Neuronal stem cell (in vitro differentiated cells): ENCODE results near the gene FBXO44.

Source experiments
- DNase-seq: peaks from one replicate; pipeline ENCODE4 v3.0.0-alpha.2; 2013; ENCODE audit warnings: low spot score
- H2AFZ ChIP-seq: one replicate; pipeline ENCODE4 v1.6.1; 2013; ENCODE audit warnings: mild to moderate bottlenecking, low read length, inconsistent platforms
- H2AK5ac ChIP-seq: 2 replicates; pipeline ENCODE4 v1.6.1; 2013; ENCODE audit warnings: low read depth, mild to moderate bottlenecking, inconsistent platforms, low read length, moderate library complexity, mixed read lengths
- H2BK120ac ChIP-seq: 2 replicates; pipeline ENCODE4 v1.6.1; 2013; ENCODE audit warnings: low read depth, mild to moderate bottlenecking, inconsistent platforms, low read length, moderate library complexity, mixed read lengths
- H2BK12ac ChIP-seq: one replicate; pipeline ENCODE4 v1.6.1; 2013; ENCODE audit warnings: low read length, inconsistent platforms
- H2BK15ac ChIP-seq: 2 replicates; pipeline ENCODE4 v1.6.1; 2013; ENCODE audit warnings: mild to moderate bottlenecking, low read length, inconsistent platforms, mixed read lengths
- H2BK5ac ChIP-seq: one replicate; pipeline ENCODE4 v1.6.1; 2013; ENCODE audit warnings: inconsistent platforms, mild to moderate bottlenecking, low read length, moderate library complexity
- H3K14ac ChIP-seq: one replicate; pipeline ENCODE4 v1.6.1; 2013; ENCODE audit warnings: low read length, inconsistent platforms
- H3K18ac ChIP-seq: 2 replicates; pipeline ENCODE4 v1.6.1; 2013; ENCODE audit warnings: low read length, inconsistent platforms
- H3K23ac ChIP-seq: 2 replicates; pipeline ENCODE4 v1.6.1; 2013; ENCODE audit warnings: low read depth, mild to moderate bottlenecking, mixed read lengths, low read length, inconsistent platforms; ENCODE audit not compliant: poor library complexity
- H3K27ac ChIP-seq: replicated peaks from 3 replicates; pipeline ENCODE4 v1.5.1; 2013; ENCODE audit warnings: low read length, inconsistent platforms
- H3K27me3 ChIP-seq, 3 experiments: 2 replicates each; pipeline ENCODE4 v1.6.1; 2013; ENCODE audit warnings: low read length in 3 of 3, mild to moderate bottlenecking in 2 of 3, inconsistent platforms in 1 of 3, low read depth in 1 of 3, mixed read lengths in 1 of 3, moderate library complexity in 1 of 3; ENCODE audit not compliant: control insufficient read depth in 3 of 3, insufficient read depth in 3 of 3
- H3K36me3 ChIP-seq, 2 donors: replicated peaks in 1 of 2; 2 replicates each; pipeline ENCODE4 v1.6.1; 2013; ENCODE audit warnings: low read length in 2 of 2; ENCODE audit not compliant: control insufficient read depth in 2 of 2, insufficient read depth in 2 of 2
- H3K4ac ChIP-seq: 2 replicates; pipeline ENCODE4 v1.6.1; 2013; ENCODE audit warnings: inconsistent platforms, mild to moderate bottlenecking, low read length, moderate library complexity
- H3K4me1 ChIP-seq, 2 donors: 1 replicate in 1 of 2; 2 replicates in 1 of 2; pipeline ENCODE4 v1.6.1; 2013; ENCODE audit warnings: low read length in 2 of 2, low read depth in 1 of 2; ENCODE audit not compliant: control insufficient read depth in 2 of 2, insufficient read depth in 1 of 2
- H3K4me2 ChIP-seq: one replicate; pipeline ENCODE4 v1.6.1; 2013; ENCODE audit warnings: mild to moderate bottlenecking, low read length, inconsistent platforms; ENCODE audit not compliant: insufficient read depth, poor library complexity, severe bottlenecking
- H3K4me3 ChIP-seq, 2 donors: 2 replicates each; pipeline ENCODE4 v1.5.1; 2013; ENCODE audit warnings: low read length in 2 of 2, mild to moderate bottlenecking in 2 of 2, inconsistent platforms in 1 of 2, moderate library complexity in 1 of 2
- H3K79me1 ChIP-seq: one replicate; pipeline ENCODE4 v1.6.1; 2013; ENCODE audit warnings: low read depth, mild to moderate bottlenecking, inconsistent platforms, low read length, moderate library complexity
- H3K9ac ChIP-seq: one replicate; pipeline ENCODE4 v1.6.1; 2013; ENCODE audit warnings: mild to moderate bottlenecking, low read depth, low read length, inconsistent platforms; ENCODE audit not compliant: poor library complexity
- H3K9me3 ChIP-seq, 2 donors: replicated peaks in 1 of 2; 2 replicates each; pipeline versions ENCODE3 to v1.6.1; 2013; ENCODE audit warnings: low read length in 2 of 2, mild to moderate bottlenecking in 2 of 2, inconsistent platforms in 1 of 2, low read depth in 1 of 2, mixed read lengths in 1 of 2, moderate library complexity in 1 of 2; ENCODE audit not compliant: control insufficient read depth in 2 of 2, insufficient read depth in 1 of 2
- H4K8ac ChIP-seq: one replicate; pipeline ENCODE4 v1.6.1; 2013; ENCODE audit warnings: low read depth, mild to moderate bottlenecking, inconsistent platforms, low read length, moderate library complexity
- H4K91ac ChIP-seq: one replicate; pipeline ENCODE4 v1.6.1; 2013; ENCODE audit warnings: low read length, low read depth, mild to moderate bottlenecking, inconsistent platforms; ENCODE audit not compliant: poor library complexity
- WGBS, 2 donors: extraction: QIAGEN DNeasy Blood & Tissue Kit; methylation state at CpG; one replicate each; pipeline ENCODE4 v1.1.7; 2013; ENCODE audit warnings: missing lambda C conversion rate in 2 of 2, mixed read lengths in 1 of 2; ENCODE audit not compliant: insufficient read length in 2 of 2, insufficient replicate concordance in 1 of 2; ENCODE audit errors: extremely low coverage in 2 of 2; 5-methylcytosine and 5-hydroxymethylcytosine counted together

FBXO44 gene

DNA sequence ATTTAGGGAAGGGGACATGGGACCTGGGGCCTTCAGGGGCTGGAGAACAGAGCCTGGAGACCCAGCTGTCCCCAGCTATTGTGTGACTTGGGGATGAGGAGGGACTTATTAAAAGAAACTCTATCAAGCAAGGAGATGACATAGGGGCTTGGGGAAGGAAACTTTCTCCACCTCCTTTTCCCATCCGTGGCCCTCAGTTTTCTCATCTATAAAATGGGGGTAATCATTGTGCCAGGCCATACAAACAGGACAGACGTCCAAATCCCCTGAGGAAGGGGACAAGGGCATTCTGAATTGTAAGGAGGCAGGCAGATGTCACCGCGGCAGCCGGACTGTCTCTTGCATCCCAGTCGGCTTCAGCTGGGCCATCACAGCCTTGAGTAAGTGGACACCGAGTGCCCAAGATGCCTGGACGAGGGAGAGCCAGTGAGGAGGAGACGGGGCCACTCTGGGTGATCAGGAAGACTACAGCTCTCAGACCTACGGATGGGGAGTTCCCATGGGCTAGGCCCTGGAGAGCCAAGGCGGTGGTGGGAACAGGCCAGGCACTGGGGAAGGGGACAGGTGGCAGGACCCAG is 2.4 kb upstream of the FBXO44 start:
- H2AFZ ChIP-seq, result no peak overlapping the region
- no peak overlapping the region for H4K8ac ChIP-seq
- no peak overlapping the region for H3K4me2 ChIP-seq
- H3K14ac ChIP-seq, result no peak overlapping the region
- H3K36me3 ChIP-seq, result peaks cover 2 to 8% of the 10 kb centered on the region in 2 donors
- DNase-seq, result no peak
- H2BK15ac ChIP-seq, result peak overlapping the region; percentile 12
- H3K9ac ChIP-seq, result no peak overlapping the region
- H3K4ac ChIP-seq, result no peak overlapping the region
- peak overlapping the region; percentile 63 for H2AK5ac ChIP-seq
- no peak overlapping the region for H2BK5ac ChIP-seq
- no CpG with 5 or more reads among the region's 11 CpGs for WGBS, 2 donors
- no peaks in the 10 kb centered on the region for H3K79me1 ChIP-seq
- peaks cover 4 to 66% (median 44%) of the 10 kb centered on the region in 3 experiments for H3K27me3 ChIP-seq
- no peak overlapping the region for H3K4me3 ChIP-seq
- H2BK120ac ChIP-seq, result no peak overlapping the region
- H4K91ac ChIP-seq, result no peak overlapping the region
- H3K23ac ChIP-seq, result no peak overlapping the region
- no peaks in the 10 kb centered on the region for H3K9me3 ChIP-seq
- H3K27ac ChIP-seq, result no peak overlapping the region
- no peak overlapping the region for H3K18ac ChIP-seq
- peaks cover 7 to 24% of the 10 kb centered on the region in 2 donors for H3K4me1 ChIP-seq
- peak overlapping the region; percentile 67 for H2BK12ac ChIP-seq

DNA sequence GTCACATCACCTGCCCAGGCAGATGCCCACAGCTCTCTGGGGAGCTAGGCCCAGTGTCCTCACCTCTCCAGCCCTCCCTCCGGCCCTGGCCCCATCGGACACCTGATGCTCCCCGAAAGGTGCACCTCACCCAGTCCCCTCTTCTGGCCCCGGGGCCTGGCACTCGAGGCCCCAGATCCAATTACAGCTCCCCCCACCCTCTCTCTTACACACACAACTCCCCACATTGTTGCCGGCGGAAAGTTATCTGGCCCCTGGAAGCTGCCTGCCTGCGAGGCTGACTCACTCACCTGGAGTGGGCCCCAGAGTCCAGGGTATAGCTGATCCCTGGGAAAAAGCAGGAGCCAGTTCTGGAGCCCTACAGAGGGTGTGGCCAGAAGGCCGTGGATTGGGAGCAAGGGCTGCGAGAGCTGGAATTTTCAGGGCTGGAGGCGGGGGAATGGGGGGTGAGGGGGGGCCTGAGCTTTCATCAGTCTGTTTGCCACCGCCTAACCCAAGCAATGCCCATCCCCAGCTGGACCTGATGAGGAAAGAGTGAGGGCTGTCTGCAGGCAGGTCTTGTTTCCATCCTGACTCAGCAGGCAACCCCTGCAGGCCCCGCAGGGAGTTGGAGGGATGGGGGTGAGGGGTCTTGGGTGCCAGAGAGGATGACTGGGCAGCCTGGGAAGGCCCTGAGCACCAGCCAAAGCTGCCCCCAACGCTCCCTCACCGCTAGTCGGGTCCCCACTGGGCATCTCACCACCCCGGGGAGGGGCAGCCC is 1.4 kb upstream of the FBXO44 start:
- Histone ChIP-seq H4K8ac (no peak overlapping the region), H3K27me3 (peaks cover 4 to 58% (median 44%) of the 10 kb centered on the region in 3 experiments), H3K4ac (no peak overlapping the region), H3K4me1 (peaks cover 7 to 24% of the 10 kb centered on the region in 2 donors), H3K18ac (peak overlapping the region; percentile 91), H4K91ac (no peak overlapping the region), H2BK12ac (no peak overlapping the region), H3K9me3 (no peaks in the 10 kb centered on the region), H2BK15ac (peak overlapping the region; percentile 59), H3K79me1 (no peaks in the 10 kb centered on the region), H3K36me3 (peaks cover 5 to 9% of the 10 kb centered on the region in 2 donors), H2BK120ac (no peak overlapping the region), H2AK5ac (peak overlapping the region; percentile 96), H3K4me2 (peak overlapping the region; percentile 71), H3K23ac (no peak overlapping the region), H3K27ac (no peak overlapping the region), H3K14ac (no peak overlapping the region), H2AFZ (peak overlapping the region; percentile 94), H2BK5ac (peak overlapping the region; percentile 46), H3K9ac (no peak overlapping the region), H3K4me3 (peak overlapping the region in 1 of 2 donors; percentile 88)
- DNase-seq, result no peak
- no CpG with 5 or more reads among the region's 17 CpGs for WGBS, 2 donors

DNA sequence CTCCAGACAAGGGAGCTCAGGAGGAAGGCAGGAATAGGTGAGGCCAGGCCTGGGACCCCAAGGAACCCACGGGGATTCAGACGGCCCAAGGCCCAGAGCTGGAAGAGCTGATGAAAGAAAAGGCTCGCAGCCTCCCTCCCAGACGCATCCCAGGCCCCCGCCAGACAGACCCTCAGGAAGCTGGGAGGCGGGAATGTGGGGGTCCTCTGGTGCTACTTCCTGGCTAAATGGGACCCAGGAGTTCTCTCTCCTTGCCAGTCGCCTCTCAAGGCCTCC is 878 bp upstream of the FBXO44 start:
- H2BK120ac ChIP-seq, result no peak overlapping the region
- H3K9me3 ChIP-seq, result no peaks in the 10 kb centered on the region
- peaks cover 4 to 54% (median 40%) of the 10 kb centered on the region in 3 experiments for H3K27me3 ChIP-seq
- peak overlapping the region; percentile 94 for H3K14ac ChIP-seq
- H3K79me1 ChIP-seq, result no peaks in the 10 kb centered on the region
- peak overlapping the region; percentile 91 for H3K18ac ChIP-seq
- no peak overlapping the region for H3K23ac ChIP-seq
- H2BK5ac ChIP-seq, result peak overlapping the region; percentile 46
- no peak for DNase-seq
- H2AK5ac ChIP-seq, result peak overlapping the region; percentile 96
- no CpG with 5 or more reads among the region's 7 CpGs for WGBS, 2 donors
- no peak overlapping the region for H4K8ac ChIP-seq
- H3K4me1 ChIP-seq, result peaks cover 7 to 20% of the 10 kb centered on the region in 2 donors
- H3K36me3 ChIP-seq, result peaks cover 5 to 9% of the 10 kb centered on the region in 2 donors
- H2AFZ ChIP-seq, result peak overlapping the region; percentile 94
- peak overlapping the region; percentile 74 to 88 for H3K4me3 ChIP-seq
- H2BK15ac ChIP-seq, result peak overlapping the region; percentile 59
- H3K4ac ChIP-seq, result no peak overlapping the region
- H2BK12ac ChIP-seq, result no peak overlapping the region
- H3K27ac ChIP-seq, result no peak overlapping the region
- H3K4me2 ChIP-seq, result peak overlapping the region; percentile 71
- H3K9ac ChIP-seq, result peak overlapping the region; percentile 80
- H4K91ac ChIP-seq, result no peak overlapping the region
